Neural progenitor cell (in vitro differentiated cells): ENCODE measurements around the gene FOXN3. TPM values are rescaled to one million over a fixed set of nuclear protein-coding genes. Genes with fewer than 3 reads are reported as not detected.

Experiments used
- DNase-seq: peaks from one replicate; pipeline ENCODE4 v3.0.0-alpha.2; 2016; ENCODE audit warnings: low spot score
- H2AFZ ChIP-seq: fragments of 200-600 bp; sonication (generic); replicated peaks from 2 replicates; pipeline ENCODE4 v1.6.1; 2016; ENCODE audit warnings: antibody characterized with exemption
- H3F3A ChIP-seq: fragments of 200-600 bp; sonication (generic); 2 replicates; pipeline ENCODE4 v1.6.1; 2016; ENCODE audit warnings: antibody characterized with exemption, low read depth
- H3K27ac ChIP-seq: fragments of 200-600 bp; sonication (generic); 2 replicates; pipeline ENCODE4 v1.5.1; 2016; ENCODE audit warnings: mild to moderate bottlenecking
- H3K27me3 ChIP-seq: fragments of 200-600 bp; sonication (generic); 2 replicates; pipeline ENCODE4 v1.6.1; 2016; ENCODE audit warnings: mild to moderate bottlenecking, moderate library complexity
- H3K36me3 ChIP-seq: fragments of 200-600 bp; sonication (generic); 2 replicates; pipeline ENCODE4 v1.5.1; 2016
- H3K4me1 ChIP-seq: fragments of 200-600 bp; sonication (generic); 2 replicates; pipeline ENCODE4 v1.6.1; 2016; ENCODE audit warnings: mixed run types
- H3K4me2 ChIP-seq: fragments of 200-600 bp; sonication (generic); 2 replicates; pipeline ENCODE4 v1.6.1; 2016
- H3K4me3 ChIP-seq: fragments of 200-600 bp; sonication (generic); 2 replicates; pipeline ENCODE4 v1.5.1; 2016
- H3K79me2 ChIP-seq: fragments of 200-600 bp; sonication (generic); 2 replicates; pipeline ENCODE4 v1.6.1; 2016; ENCODE audit warnings: low read depth
- H3K9ac ChIP-seq: fragments of 200-600 bp; sonication (generic); 2 replicates; pipeline ENCODE4 v1.6.1; 2016
- H3K9me3 ChIP-seq: fragments of 200-600 bp; sonication (generic); 2 replicates; pipeline ENCODE4 v1.5.1; 2016; ENCODE audit warnings: low read depth
- H4K20me1 ChIP-seq: fragments of 200-600 bp; sonication (generic); 2 replicates; pipeline ENCODE4 v1.6.1; 2016; ENCODE audit warnings: low read depth
- H3K27ac Mint-ChIP-seq: 3 replicates; pipeline ENCODE4 v1.8.0; 2021; ENCODE audit warnings: mixed read lengths
- H3K27me3 Mint-ChIP-seq: 2 replicates; pipeline ENCODE4 v1.8.0; 2022; ENCODE audit warnings: low read depth, mild to moderate bottlenecking, inconsistent platforms, moderate library complexity, mixed read lengths; ENCODE audit not compliant: insufficient read depth
- H3K36me3 Mint-ChIP-seq: 3 replicates; pipeline ENCODE4 v1.8.0; 2021; ENCODE audit warnings: mixed read lengths
- H3K4me1 Mint-ChIP-seq: 3 replicates; pipeline ENCODE4 v1.8.0; 2021; ENCODE audit warnings: mixed read lengths
- H3K4me3 Mint-ChIP-seq: 3 replicates; pipeline ENCODE4 v1.8.0; 2021; ENCODE audit warnings: mild to moderate bottlenecking, moderate library complexity, mixed read lengths
- H3K9me3 Mint-ChIP-seq: 3 replicates; pipeline ENCODE4 v1.8.0; 2020; ENCODE audit warnings: mixed read lengths
- CTCF ChIP-seq: fragments of 200-600 bp; sonication (generic); IDR thresholded peaks from 2 replicates; pipeline ENCODE4 v1.5.1; 2017; ENCODE audit warnings: antibody characterized with exemption, mild to moderate bottlenecking
- EZH2 ChIP-seq: fragments of 200-600 bp; sonication (generic); IDR thresholded peaks from 2 replicates; pipeline ENCODE4 v1.6.1; 2017; ENCODE audit warnings: antibody characterized with exemption, mild to moderate bottlenecking, moderate library complexity
- EZH2phosphoT487 ChIP-seq: fragments of 200-600 bp; sonication (generic); IDR thresholded peaks from 2 replicates; pipeline ENCODE4 v1.6.1; 2017; ENCODE audit warnings: antibody characterized with exemption
- total RNA-seq: library from RNA; depleted of rRNA; stranded (reverse); fragments of >200 nt; gene quantifications from 2 replicates; pipeline ENCODE4 v1.2.3, GENCODE V29; 2015; ENCODE audit warnings: low replicate concordance

The FOXN3 gene
- total RNA-seq, 1 donor from 2014 or later: 39.5 TPM

DNA sequence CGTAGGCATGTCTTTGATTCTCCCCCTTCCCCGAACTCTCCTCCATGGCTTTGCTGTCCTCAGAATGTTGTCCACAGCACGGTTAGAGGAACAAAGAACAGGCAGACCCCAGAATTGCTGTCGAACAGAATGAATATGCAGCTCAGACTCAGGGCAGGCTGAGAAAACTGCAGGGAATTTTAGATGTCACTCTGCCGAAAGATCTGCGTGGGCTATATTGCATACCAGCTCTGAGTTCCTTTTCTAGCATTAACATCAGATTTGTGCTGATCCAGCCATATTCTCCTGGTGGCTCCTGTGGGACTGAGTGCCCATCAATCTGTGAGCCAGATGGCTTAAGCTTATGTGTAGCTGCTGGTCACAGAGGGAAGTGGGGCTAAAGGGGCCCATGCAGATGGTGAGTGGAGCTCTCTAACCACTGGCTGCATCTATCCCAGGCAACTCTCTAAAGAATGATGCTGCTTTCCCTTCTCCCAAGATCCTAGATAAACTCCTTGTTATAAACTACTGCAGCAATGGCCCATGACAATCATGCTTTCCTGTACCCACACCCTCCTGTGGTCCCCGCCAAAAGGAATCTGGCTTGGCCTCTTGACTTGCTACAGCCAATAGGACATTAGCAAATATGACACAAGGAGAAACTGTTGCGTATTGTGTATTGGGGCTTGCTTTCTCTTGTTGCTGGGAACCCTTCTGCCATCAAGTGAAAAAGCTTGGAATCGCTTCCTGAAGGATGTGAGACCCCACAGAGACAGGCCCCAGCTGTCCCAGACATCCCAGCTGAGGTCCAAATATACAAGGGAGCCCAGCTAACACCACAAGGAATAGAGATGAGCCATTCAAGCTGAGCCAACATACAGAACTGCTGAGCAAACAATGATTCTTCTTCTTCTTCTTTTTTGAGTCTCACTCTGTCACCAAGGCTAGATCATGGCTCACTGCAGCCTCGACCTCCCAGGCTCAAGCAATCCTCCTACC is 101.3 kb downstream of the FOXN3 start:
- H3K27ac Mint-ChIP-seq: peak overlapping the region; percentile 42
- peaks cover 35% of the 10 kb centered on the region for H3K9me3 Mint-ChIP-seq
- Histone ChIP-seq H3K79me2 (peaks cover 37% of the 10 kb centered on the region), H3K36me3 (no peaks in the 10 kb centered on the region), H3K4me3 (no peak overlapping the region), H3F3A (no peaks in the 10 kb centered on the region), H3K27me3 (no peaks in the 10 kb centered on the region), H3K4me2 (no peak overlapping the region), H3K27ac (no peak overlapping the region), H4K20me1 (peaks cover 13% of the 10 kb centered on the region), H3K9ac (no peak overlapping the region), H3K4me1 (no peaks in the 10 kb centered on the region), H3K9me3 (no peaks in the 10 kb centered on the region), H2AFZ (no peak overlapping the region)
- no peaks in the 10 kb centered on the region for H3K27me3 Mint-ChIP-seq
- no peak overlapping the region for H3K4me3 Mint-ChIP-seq
- peaks cover 7% of the 10 kb centered on the region for H3K4me1 Mint-ChIP-seq
- TF ChIP-seq EZH2 (no peak), CTCF (no peak), EZH2phosphoT487 (no peak)
- H3K36me3 Mint-ChIP-seq: peaks cover 41% of the 10 kb centered on the region
- no peak for DNase-seq

DNA sequence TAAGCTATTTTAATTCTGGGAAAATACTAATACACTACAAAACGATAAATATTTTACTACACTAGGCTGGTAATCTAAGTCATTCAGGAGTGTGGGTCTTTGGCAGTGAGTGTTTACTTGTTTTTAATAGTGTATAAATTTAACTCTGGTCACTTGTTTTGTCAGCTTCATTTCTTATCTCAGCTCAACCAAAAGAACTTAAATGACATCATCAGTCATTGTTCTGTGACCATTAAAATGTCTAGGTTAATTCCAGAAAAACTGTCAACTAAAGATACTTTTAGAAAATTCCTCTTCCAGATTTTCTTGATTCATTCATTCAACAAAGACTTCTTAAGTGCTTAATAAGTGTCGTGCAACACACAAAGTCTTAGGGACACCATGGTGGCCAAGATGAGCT is 102.8 kb downstream of the FOXN3 start:
- peaks cover 3% of the 10 kb centered on the region for H3K27me3 Mint-ChIP-seq
- H3K27ac Mint-ChIP-seq: no peak overlapping the region
- Histone ChIP-seq H3K79me2 (peaks cover 46% of the 10 kb centered on the region), H3K36me3 (no peaks in the 10 kb centered on the region), H3K27me3 (no peaks in the 10 kb centered on the region), H3K4me1 (peaks cover 10% of the 10 kb centered on the region), H3K27ac (no peak overlapping the region), H4K20me1 (peaks cover 24% of the 10 kb centered on the region), H3K4me3 (no peak overlapping the region), H3K9ac (no peak overlapping the region), H3K4me2 (no peak overlapping the region), H3F3A (no peaks in the 10 kb centered on the region), H3K9me3 (no peaks in the 10 kb centered on the region), H2AFZ (no peak overlapping the region)
- peaks cover 18% of the 10 kb centered on the region for H3K4me1 Mint-ChIP-seq
- H3K36me3 Mint-ChIP-seq: peaks cover 34% of the 10 kb centered on the region
- no peak overlapping the region for H3K4me3 Mint-ChIP-seq
- no peak for DNase-seq
- TF ChIP-seq EZH2phosphoT487: no peak
- no peak for TF ChIP-seq EZH2
- TF ChIP-seq CTCF: no peak
- H3K9me3 Mint-ChIP-seq: peaks cover 23% of the 10 kb centered on the region

GRCh38 chr14:89312932-89313331 is 104.1 kb downstream of the FOXN3 start:
- Histone ChIP-seq H4K20me1 (peaks cover 24% of the 10 kb centered on the region), H3K79me2 (peaks cover 42% of the 10 kb centered on the region), H3F3A (no peaks in the 10 kb centered on the region), H3K9ac (no peak overlapping the region), H3K36me3 (no peaks in the 10 kb centered on the region), H3K4me1 (peaks cover 10% of the 10 kb centered on the region), H3K27ac (no peak overlapping the region), H3K4me2 (no peak overlapping the region), H3K9me3 (no peaks in the 10 kb centered on the region), H3K27me3 (no peaks in the 10 kb centered on the region), H2AFZ (no peak overlapping the region), H3K4me3 (no peak overlapping the region)
- Mint-ChIP-seq H3K36me3 (peaks cover 31% of the 10 kb centered on the region), H3K27ac (no peak overlapping the region), H3K9me3 (peaks cover 15% of the 10 kb centered on the region), H3K4me3 (no peak overlapping the region), H3K4me1 (peaks cover 18% of the 10 kb centered on the region), H3K27me3 (peaks cover 3% of the 10 kb centered on the region)
- TF ChIP-seq CTCF: no peak
- no peak for TF ChIP-seq EZH2phosphoT487
- no peak for DNase-seq
